ENCODE results near the gene CHCHD2. TPM values are rescaled to one million over a fixed set of nuclear protein-coding genes. Genes with fewer than 3 reads are reported as not detected.
A peak's percentile ranks its signal among the peaks of the same experiment; 100 is the strongest.

CHCHD2 gene
- total and polyA plus RNA-seq, 2 of the 13 experiments (the other 11 are each of a cell fraction or from before 2014, with no cell fraction given): 330 to 572 TPM

DNA sequence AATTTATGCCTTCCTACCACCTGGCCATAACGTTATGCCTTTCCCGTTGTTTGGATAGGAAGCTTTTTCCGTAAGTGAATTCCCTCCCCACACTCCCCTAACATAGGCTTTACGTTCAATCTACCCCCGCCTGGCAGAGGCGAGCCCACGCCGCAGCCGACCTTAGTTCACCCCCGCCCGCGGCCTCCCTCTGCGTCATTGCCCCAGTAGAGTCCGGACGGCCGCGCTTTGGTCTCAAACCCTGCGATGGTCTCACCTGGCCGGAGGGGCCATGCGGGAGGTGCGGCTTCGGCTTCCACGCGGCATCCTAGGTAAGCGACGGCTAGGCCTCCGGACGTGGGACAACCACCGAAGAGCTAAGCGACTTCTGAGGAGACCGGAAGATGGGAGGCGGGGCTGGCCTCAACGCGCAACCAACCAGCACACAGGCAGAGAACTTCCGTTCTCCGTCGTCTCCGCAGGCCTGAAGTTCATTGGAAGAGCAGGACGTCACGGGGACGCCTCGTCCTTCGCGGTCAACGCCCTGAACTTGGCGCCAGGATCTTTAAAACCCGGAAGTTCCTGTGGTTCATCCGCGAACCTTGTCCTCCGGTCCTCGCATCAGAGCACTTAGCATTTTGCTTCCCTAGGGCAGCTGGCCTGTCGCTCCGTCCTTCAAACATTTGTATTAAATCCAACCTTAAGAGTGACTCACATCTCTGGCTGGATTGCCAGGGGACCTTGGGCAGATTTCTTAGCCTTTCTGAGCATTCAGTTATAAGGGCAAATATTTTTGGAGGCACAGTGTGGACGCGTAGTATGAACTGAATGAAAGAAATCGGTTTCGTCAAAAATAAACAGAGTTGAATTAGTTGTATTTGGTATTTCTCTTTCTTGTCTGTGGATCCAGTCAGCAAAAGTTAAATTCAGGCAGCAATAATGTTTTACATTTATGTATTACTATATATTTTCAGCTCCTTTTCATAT lies at the start of gene CHCHD2 (continued):
- TF ChIP-seq ZFP36L2 (CRISPR knock-in tag; IDR thresholded peaks at IDR 0.05) (no peak), MIXL1 (CRISPR knock-in tag; IDR thresholded peaks at IDR 0.05) (0 out of 2 replicates have a peak, but pooled peaks have one; percentile 28), GATA4 (IDR thresholded peaks at IDR 0.05; ENCODE audit: borderline replicate concordance, low read depth) (no peak), HNF1A (IDR thresholded peaks at IDR 0.05; ENCODE audit: low read depth) (no peak), HNF1A (CRISPR knock-in tag; IDR thresholded peaks at IDR 0.05; ENCODE audit: borderline replicate concordance) (peak; percentile 49; the same call in 1 of the 2 replicates), KMT2B (CRISPR knock-in tag; IDR thresholded peaks at IDR 0.05) (peak; percentile 81), DRAP1 (CRISPR knock-in tag; IDR thresholded peaks at IDR 0.05) (peak; percentile 77), GATAD1 (CRISPR knock-in tag; IDR thresholded peaks at IDR 0.05) (peak; percentile 95), TEF (CRISPR knock-in tag; IDR thresholded peaks at IDR 0.05) (no peak), REL (CRISPR knock-in tag; conservative IDR thresholded peaks at IDR 0.05) (0 out of 2 replicates have a peak, but pooled peaks have one; percentile 71), ZNF296 (CRISPR knock-in tag; conservative IDR thresholded peaks at IDR 0.05) (0 out of 2 replicates have a peak, but pooled peaks have one; percentile 34), PHF20 (CRISPR knock-in tag; IDR thresholded peaks at IDR 0.05) (peak; percentile 98), POLR2AphosphoS2 (IDR thresholded peaks at IDR 0.05; ENCODE audit: low read depth, low read length) (no peak)
- TF ChIP-seq, protein P1, sequence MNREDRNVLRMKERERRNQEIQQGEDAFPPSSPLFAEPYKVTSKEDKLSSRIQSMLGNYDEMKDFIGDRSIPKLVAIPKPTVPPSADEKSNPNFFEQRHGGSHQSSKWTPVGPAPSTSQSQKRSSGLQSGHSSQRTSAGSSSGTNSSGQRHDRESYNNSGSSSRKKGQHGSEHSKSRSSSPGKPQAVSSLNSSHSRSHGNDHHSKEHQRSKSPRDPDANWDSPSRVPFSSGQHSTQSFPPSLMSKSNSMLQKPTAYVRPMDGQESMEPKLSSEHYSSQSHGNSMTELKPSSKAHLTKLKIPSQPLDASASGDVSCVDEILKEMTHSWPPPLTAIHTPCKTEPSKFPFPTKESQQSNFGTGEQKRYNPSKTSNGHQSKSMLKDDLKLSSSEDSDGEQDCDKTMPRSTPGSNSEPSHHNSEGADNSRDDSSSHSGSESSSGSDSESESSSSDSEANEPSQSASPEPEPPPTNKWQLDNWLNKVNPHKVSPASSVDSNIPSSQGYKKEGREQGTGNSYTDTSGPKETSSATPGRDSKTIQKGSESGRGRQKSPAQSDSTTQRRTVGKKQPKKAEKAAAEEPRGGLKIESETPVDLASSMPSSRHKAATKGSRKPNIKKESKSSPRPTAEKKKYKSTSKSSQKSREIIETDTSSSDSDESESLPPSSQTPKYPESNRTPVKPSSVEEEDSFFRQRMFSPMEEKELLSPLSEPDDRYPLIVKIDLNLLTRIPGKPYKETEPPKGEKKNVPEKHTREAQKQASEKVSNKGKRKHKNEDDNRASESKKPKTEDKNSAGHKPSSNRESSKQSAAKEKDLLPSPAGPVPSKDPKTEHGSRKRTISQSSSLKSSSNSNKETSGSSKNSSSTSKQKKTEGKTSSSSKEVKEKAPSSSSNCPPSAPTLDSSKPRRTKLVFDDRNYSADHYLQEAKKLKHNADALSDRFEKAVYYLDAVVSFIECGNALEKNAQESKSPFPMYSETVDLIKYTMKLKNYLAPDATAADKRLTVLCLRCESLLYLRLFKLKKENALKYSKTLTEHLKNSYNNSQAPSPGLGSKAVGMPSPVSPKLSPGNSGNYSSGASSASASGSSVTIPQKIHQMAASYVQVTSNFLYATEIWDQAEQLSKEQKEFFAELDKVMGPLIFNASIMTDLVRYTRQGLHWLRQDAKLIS (CRISPR knock-in tag; IDR thresholded peaks at IDR 0.05): no peak
- TF ChIP-seq, protein P2, sequence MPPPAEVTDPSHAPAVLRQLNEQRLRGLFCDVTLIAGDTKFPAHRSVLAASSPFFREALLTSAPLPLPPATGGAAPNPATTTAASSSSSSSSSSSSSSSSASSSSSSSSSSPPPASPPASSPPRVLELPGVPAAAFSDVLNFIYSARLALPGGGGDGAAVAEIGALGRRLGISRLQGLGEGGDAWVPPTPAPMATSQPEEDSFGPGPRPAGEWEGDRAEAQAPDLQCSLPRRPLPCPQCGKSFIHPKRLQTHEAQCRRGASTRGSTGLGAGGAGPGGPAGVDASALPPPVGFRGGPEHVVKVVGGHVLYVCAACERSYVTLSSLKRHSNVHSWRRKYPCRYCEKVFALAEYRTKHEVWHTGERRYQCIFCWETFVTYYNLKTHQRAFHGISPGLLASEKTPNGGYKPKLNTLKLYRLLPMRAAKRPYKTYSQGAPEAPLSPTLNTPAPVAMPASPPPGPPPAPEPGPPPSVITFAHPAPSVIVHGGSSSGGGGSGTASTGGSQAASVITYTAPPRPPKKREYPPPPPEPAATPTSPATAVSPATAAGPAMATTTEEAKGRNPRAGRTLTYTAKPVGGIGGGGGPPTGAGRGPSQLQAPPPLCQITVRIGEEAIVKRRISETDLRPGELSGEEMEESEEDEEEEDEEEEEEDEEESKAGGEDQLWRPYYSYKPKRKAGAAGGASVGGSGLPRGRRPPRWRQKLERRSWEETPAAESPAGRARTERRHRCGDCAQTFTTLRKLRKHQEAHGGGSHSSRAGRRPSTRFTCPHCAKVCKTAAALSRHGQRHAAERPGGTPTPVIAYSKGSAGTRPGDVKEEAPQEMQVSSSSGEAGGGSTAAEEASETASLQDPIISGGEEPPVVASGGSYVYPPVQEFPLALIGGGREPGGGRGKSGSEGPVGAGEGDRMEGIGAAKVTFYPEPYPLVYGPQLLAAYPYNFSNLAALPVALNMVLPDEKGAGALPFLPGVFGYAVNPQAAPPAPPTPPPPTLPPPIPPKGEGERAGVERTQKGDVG (CRISPR knock-in tag; IDR thresholded peaks at IDR 0.05; ENCODE audit: borderline replicate concordance): peak; percentile 20; the same call in 1 of the 2 replicates

All from HepG2 (cell line).